ENCODE data around the gene CYS1. TPM values are rescaled to one million over a fixed set of nuclear protein-coding genes. Genes with fewer than 3 reads are reported as not detected.

CYS1 gene
- total RNA-seq, 1 donor from 2014 or later = not detected

DNA sequence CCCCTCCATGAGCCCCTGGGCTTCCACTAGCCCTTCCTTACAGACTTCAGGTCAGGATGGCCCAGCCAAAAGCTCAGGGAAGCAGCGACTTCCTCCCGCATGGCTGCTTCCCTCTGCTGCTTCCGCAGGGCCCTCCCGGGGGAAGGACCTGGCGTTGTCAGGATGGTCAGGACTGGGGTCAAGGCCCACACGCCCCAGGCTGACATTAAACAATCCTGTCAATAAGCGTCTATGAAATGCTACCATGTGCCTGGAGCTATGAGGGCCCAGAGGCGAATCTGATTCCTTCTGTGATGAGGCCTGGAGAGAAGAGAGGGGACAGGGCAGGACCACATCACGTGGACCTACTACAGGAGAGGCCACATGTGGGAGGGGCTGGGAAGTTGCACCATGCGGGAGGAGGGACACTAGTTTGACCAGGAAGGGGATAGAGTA is 17.3 kb downstream of the CYS1 start:
- no peak overlapping the region for H3K27ac Mint-ChIP-seq (ENCODE audit: unreplicated experiment)
- no peaks in the 10 kb centered on the region for H3K36me3 Mint-ChIP-seq (ENCODE audit: low read depth)
- H3K9me3 Mint-ChIP-seq = peaks cover 3% of the 10 kb centered on the region
- H3K27me3 Mint-ChIP-seq (ENCODE audit: low read depth) = no peaks in the 10 kb centered on the region
- H3K4me3 Mint-ChIP-seq = no peak overlapping the region
- TF ChIP-seq, protein P1, sequence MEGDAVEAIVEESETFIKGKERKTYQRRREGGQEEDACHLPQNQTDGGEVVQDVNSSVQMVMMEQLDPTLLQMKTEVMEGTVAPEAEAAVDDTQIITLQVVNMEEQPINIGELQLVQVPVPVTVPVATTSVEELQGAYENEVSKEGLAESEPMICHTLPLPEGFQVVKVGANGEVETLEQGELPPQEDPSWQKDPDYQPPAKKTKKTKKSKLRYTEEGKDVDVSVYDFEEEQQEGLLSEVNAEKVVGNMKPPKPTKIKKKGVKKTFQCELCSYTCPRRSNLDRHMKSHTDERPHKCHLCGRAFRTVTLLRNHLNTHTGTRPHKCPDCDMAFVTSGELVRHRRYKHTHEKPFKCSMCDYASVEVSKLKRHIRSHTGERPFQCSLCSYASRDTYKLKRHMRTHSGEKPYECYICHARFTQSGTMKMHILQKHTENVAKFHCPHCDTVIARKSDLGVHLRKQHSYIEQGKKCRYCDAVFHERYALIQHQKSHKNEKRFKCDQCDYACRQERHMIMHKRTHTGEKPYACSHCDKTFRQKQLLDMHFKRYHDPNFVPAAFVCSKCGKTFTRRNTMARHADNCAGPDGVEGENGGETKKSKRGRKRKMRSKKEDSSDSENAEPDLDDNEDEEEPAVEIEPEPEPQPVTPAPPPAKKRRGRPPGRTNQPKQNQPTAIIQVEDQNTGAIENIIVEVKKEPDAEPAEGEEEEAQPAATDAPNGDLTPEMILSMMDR (conservative IDR thresholded peaks at IDR 0.05) = no peak
- DNase-seq (ENCODE audit: low read depth, low spot score) = no peak
- H3K4me1 Mint-ChIP-seq = peaks cover 11% of the 10 kb centered on the region

DNA sequence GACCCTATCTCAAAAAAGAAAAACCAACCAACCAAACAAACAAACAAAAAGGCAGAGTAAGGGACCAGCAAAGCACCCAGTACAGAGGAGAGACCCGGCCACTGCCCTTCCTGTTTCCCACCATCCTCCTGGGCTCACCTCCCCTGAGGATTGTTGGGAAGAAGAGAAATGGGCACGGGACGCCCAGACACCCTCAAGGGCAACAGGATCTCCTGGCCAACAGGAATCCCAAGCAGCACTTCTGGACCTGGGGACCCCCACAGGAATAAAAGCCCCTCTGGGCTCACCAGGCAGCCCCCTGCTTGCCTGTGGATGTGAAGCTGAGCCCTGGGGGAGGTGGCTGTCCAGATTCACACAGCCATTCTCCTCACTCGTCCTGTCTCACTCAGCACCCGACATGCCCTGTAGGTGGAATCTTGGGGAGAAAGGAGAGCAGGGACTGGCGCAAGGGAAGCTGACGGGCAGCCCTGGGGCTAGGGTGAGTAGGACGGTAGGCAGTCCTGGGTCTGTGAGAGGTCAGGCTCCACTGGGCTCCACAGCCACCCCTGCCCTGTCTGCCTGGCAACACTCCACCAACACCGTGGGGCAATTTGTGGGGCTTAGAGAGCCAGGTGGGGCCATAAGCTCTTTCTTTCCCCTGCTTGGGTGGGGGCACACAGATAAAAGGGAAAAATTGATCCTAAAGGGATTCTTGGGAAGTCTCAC is 18.8 kb downstream of the CYS1 start:
- TF ChIP-seq, protein P1 (conservative IDR thresholded peaks at IDR 0.05) = no peak
- no peaks in the 10 kb centered on the region for H3K9me3 Mint-ChIP-seq
- no peaks in the 10 kb centered on the region for H3K36me3 Mint-ChIP-seq (ENCODE audit: low read depth)
- no peak for DNase-seq (ENCODE audit: low read depth, low spot score)
- no peak overlapping the region for H3K27ac Mint-ChIP-seq (ENCODE audit: unreplicated experiment)
- peaks cover 2% of the 10 kb centered on the region for H3K27me3 Mint-ChIP-seq (ENCODE audit: low read depth)
- H3K4me3 Mint-ChIP-seq = no peak overlapping the region
- H3K4me1 Mint-ChIP-seq = peaks cover 20% of the 10 kb centered on the region

DNA sequence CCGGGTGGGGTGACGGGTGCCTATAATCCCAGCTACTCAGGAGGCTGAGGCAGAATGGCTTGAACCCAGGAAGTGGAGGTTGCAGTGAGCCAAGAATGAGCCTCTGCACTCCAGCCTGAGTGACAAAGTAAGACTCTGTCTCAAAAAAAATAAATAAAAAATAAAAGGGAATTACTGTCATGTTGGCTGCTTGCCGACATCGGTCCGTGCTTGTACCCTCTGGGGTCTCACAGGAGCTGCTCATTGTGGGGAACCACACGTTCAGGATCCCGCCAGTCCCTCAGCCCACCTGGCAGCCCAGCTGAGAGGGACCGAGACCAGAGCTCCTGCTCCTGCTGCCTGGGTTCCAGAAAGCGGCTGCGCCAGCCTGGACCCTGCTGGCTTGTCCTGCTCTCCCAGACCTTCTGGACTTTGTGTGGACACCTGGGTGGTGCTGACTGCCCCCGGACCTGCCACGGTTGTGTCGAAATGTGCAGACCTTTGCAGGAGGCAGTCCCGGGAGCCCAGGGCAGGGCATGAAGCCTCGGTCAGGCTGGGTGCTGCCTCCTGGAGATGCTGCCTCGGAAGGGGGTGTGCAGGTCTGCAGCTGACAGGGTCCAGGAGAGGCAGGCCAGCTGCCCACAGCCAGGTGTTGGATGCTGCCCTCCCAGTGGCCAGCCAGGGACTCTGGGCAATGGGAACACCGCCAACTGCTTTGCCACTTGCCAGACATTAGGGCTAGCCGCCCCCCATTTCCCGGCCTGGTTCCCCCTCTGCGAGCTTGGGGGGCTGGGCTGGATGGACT is 20.5 kb downstream of the CYS1 start:
- no peak for DNase-seq (ENCODE audit: low read depth, low spot score)
- no peaks in the 10 kb centered on the region for H3K9me3 Mint-ChIP-seq
- H3K27ac Mint-ChIP-seq (ENCODE audit: unreplicated experiment) = no peak overlapping the region
- H3K4me3 Mint-ChIP-seq = no peak overlapping the region
- peaks cover 2% of the 10 kb centered on the region for H3K27me3 Mint-ChIP-seq (ENCODE audit: low read depth)
- no peaks in the 10 kb centered on the region for H3K36me3 Mint-ChIP-seq (ENCODE audit: low read depth)
- peaks cover 15% of the 10 kb centered on the region for H3K4me1 Mint-ChIP-seq
- TF ChIP-seq, protein P1 (conservative IDR thresholded peaks at IDR 0.05) = no peak

DNA sequence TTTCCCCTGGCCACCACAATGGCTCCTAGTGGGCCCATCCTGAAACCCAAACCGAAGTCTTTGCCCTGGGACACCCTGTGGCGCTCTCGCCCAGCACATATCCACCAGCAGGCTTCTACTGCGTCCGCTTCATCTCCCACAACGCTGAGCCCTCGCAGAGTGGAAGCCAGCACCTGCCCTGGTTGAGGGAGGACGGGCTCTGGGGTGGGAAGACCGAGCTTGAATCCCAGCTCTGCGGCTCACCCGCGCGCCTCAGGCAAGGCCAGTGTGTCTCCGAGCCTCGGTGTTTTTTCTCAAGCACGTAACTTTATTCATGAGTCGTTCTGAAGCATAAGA is 21.2 kb downstream of the CYS1 start:
- Mint-ChIP-seq H3K4me1 (peaks cover 15% of the 10 kb centered on the region), H3K36me3 (ENCODE audit: low read depth) (peaks cover 2% of the 10 kb centered on the region), H3K4me3 (no peak overlapping the region), H3K9me3 (no peaks in the 10 kb centered on the region), H3K27ac (ENCODE audit: unreplicated experiment) (no peak overlapping the region), H3K27me3 (ENCODE audit: low read depth) (peaks cover 2% of the 10 kb centered on the region)
- TF ChIP-seq, protein P1 (conservative IDR thresholded peaks at IDR 0.05) = no peak
- DNase-seq (ENCODE audit: low read depth, low spot score) = no peak

DNA sequence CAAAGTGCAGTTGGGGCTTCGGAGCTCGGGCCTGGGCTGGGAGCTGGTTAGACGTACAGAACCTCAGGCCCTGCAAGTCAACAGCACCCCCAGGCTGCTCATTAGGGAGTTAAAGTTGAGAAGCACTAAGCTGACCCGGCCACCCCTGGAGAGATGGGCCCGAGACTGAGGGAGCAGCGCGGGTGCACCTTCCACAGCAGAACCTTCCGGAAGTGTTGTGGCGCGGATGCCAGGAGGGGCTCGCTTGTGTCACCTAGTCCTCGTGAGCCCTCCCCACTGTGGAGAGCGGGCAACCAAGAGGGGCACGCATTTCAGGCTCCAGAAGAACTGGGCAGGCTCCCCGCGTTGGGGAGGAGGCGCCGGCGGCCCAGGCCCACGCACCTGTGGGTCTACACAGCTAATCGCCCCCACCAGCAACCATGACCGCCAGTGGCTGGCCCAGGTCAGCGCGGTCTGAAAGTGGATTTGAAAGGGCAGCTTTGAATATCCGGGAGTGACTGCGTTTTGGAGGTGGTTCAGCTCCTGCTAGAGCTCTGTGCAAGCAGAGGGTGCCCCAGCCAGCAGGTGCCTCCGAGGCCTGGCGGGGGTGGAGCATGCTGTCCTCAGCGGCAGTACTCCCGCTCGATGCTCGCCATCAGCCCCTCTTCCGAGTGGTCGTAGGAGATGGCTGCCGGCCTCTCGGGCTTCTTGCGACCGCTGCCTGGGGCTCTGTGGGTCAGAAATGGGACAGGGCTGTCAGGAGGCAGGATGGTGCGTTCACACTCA is 21.8 kb downstream of the CYS1 start:
- Mint-ChIP-seq H3K4me3 (no peak overlapping the region), H3K4me1 (peaks cover 15% of the 10 kb centered on the region), H3K27ac (ENCODE audit: unreplicated experiment) (no peak overlapping the region), H3K9me3 (no peaks in the 10 kb centered on the region), H3K27me3 (ENCODE audit: low read depth) (peaks cover 2% of the 10 kb centered on the region), H3K36me3 (ENCODE audit: low read depth) (peaks cover 3% of the 10 kb centered on the region)
- TF ChIP-seq, protein P1 (conservative IDR thresholded peaks at IDR 0.05) = no peak
- no peak for DNase-seq (ENCODE audit: low read depth, low spot score)

Measured in neural crest cell (in vitro differentiated cells).